ENCODE results near the gene SMARCA4.
A peak's percentile ranks its signal among the peaks of the same experiment; 100 is the strongest.

SMARCA4 gene

GRCh38 chr19:11090264-11090996 is 129.6 kb downstream of the SMARCA4 start:
- peak; percentile 91 for DNase-seq (ENCODE audit: low read depth)
- peak overlapping the region; percentile 97 for H3K4me3 ChIP-seq (ENCODE audit: control insufficient read depth, low read depth, low read length)
- TF ChIP-seq, protein P1, sequence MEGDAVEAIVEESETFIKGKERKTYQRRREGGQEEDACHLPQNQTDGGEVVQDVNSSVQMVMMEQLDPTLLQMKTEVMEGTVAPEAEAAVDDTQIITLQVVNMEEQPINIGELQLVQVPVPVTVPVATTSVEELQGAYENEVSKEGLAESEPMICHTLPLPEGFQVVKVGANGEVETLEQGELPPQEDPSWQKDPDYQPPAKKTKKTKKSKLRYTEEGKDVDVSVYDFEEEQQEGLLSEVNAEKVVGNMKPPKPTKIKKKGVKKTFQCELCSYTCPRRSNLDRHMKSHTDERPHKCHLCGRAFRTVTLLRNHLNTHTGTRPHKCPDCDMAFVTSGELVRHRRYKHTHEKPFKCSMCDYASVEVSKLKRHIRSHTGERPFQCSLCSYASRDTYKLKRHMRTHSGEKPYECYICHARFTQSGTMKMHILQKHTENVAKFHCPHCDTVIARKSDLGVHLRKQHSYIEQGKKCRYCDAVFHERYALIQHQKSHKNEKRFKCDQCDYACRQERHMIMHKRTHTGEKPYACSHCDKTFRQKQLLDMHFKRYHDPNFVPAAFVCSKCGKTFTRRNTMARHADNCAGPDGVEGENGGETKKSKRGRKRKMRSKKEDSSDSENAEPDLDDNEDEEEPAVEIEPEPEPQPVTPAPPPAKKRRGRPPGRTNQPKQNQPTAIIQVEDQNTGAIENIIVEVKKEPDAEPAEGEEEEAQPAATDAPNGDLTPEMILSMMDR (conservative IDR thresholded peaks at IDR 0.05; ENCODE audit: control insufficient read depth, insufficient read depth, low read depth, low read length) = no peak

GRCh38 chr19:11090997-11091702 is 130.3 kb downstream of the SMARCA4 start:
- DNase-seq (ENCODE audit: low read depth) = no peak
- H3K4me3 ChIP-seq (ENCODE audit: control insufficient read depth, low read depth, low read length) = peak overlapping the region; percentile 97
- TF ChIP-seq, protein P1 (conservative IDR thresholded peaks at IDR 0.05; ENCODE audit: control insufficient read depth, insufficient read depth, low read depth, low read length) = no peak

- TF ChIP-seq, protein P1 (conservative IDR thresholded peaks at IDR 0.05; ENCODE audit: control insufficient read depth, insufficient read depth, low read depth, low read length) = no peak
Observed at GRCh38 chr19:11091703-11092153, 130.9 kb downstream of the SMARCA4 start.

GRCh38 chr19:11092181-11092538 is 131.3 kb downstream of the SMARCA4 start:
- TF ChIP-seq, protein P1 (conservative IDR thresholded peaks at IDR 0.05; ENCODE audit: control insufficient read depth, insufficient read depth, low read depth, low read length) = no peak
- peak overlapping the region; percentile 97 for H3K4me3 ChIP-seq (ENCODE audit: control insufficient read depth, low read depth, low read length)
- DNase-seq (ENCODE audit: low read depth) = peak; percentile 67

More at GRCh38 chr19:11091703-11092153, 130.9 kb downstream of the SMARCA4 start:
- peak; percentile 86 for DNase-seq (ENCODE audit: low read depth)
- H3K4me3 ChIP-seq (ENCODE audit: control insufficient read depth, low read depth, low read length) = peak overlapping the region; percentile 97

- no peak for DNase-seq (ENCODE audit: low read depth)
- TF ChIP-seq, protein P1 (conservative IDR thresholded peaks at IDR 0.05; ENCODE audit: control insufficient read depth, insufficient read depth, low read depth, low read length) = no peak
- no peak overlapping the region for H3K4me3 ChIP-seq (ENCODE audit: control insufficient read depth, low read depth, low read length)
Observed at GRCh38 chr19:11093689-11094238, 132.9 kb downstream of the SMARCA4 start.

DNA sequence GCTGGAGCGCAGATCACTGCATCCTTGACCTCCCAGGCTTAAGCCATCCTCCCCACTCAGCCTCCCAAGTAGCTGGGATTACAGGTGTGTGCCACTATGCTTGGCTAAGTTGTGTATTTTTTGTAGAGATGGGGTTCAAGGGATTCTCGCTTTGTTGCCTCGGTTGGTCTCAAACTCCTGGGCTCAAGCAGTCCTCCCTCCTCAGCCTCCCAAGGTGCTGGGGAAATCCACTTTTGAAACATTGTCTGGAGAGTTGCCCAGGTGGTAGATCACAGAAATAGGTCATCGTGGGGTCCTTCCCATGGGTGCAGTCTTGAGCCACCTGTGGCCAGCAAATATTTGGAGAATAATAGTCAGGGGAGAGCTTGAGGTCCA is 133.7 kb downstream of the SMARCA4 start:
- TF ChIP-seq, protein P1 (conservative IDR thresholded peaks at IDR 0.05; ENCODE audit: control insufficient read depth, insufficient read depth, low read depth, low read length) = no peak
- DNase-seq (ENCODE audit: low read depth) = no peak
- peak overlapping the region; percentile 23 for H3K4me3 ChIP-seq (ENCODE audit: control insufficient read depth, low read depth, low read length)
